HepG2 (cell line): ENCODE measurements around the gene CXXC5. TPM values are rescaled to one million over a fixed set of nuclear protein-coding genes. Genes with fewer than 3 reads are reported as not detected.

Experiments
- EP300 ChIP-seq, 3 experiments: sonication (generic) in 1 of 3; formaldehyde crosslinking in 1 of 3; IDR thresholded peaks; 2 replicates each; pipeline versions ENCODE4 v1.5.1 to v1.6.1; 2011 to 2020; ENCODE audit warnings: low read depth in 2 of 3, low read length in 2 of 3, borderline replicate concordance in 1 of 3, improper control_type of control experiment in 1 of 3, mild to moderate bottlenecking in 1 of 3, missing genetic modification reagents in 1 of 3, moderate library complexity in 1 of 3
- EZH2 ChIP-seq: conservative IDR thresholded peaks from 2 replicates; pipeline ENCODE4 v1.6.1; 2012; ENCODE audit warnings: mild to moderate bottlenecking, low read depth, low read length, moderate library complexity
- GLI4 ChIP-seq: sonication (generic); formaldehyde crosslinking; IDR thresholded peaks from 2 replicates; pipeline ENCODE4 v1.5.1; 2020; ENCODE audit warnings: missing genetic modification reagents, mild to moderate bottlenecking, moderate library complexity, borderline replicate concordance
- GMEB2 ChIP-seq: IDR thresholded peaks from 2 replicates; pipeline ENCODE4 v1.6.1; 2016; ENCODE audit warnings: missing biosample characterization, missing genetic modification reagents, low read depth
- HNF1A ChIP-seq, 2 experiments: sonication (generic) in 1 of 2; formaldehyde crosslinking in 1 of 2; IDR thresholded peaks; 2 replicates each; pipeline versions ENCODE4 v1.4.0 to v1.6.1; 2016 to 2020; ENCODE audit warnings: borderline replicate concordance in 1 of 2, low read depth in 1 of 2, mild to moderate bottlenecking in 1 of 2, missing genetic modification reagents in 1 of 2
- IRF2 ChIP-seq: IDR thresholded peaks from 2 replicates; pipeline ENCODE4 v1.6.1; 2018; ENCODE audit warnings: missing genetic modification reagents, missing compliant biosample characterization
- KMT2A ChIP-seq: sonication (generic); formaldehyde crosslinking; IDR thresholded peaks from 2 replicates; pipeline ENCODE4 v1.4.0; 2020; ENCODE audit warnings: missing genetic modification reagents
- MYC ChIP-seq: sonication (generic); formaldehyde crosslinking; IDR thresholded peaks from 2 replicates; pipeline ENCODE4 v1.9.0; 2021; ENCODE audit warnings: missing genetic modification reagents, borderline replicate concordance
- NFKB2 ChIP-seq: sonication (generic); formaldehyde crosslinking; IDR thresholded peaks from 2 replicates; pipeline ENCODE4 v1.4.0; 2020; ENCODE audit warnings: missing genetic modification reagents, borderline replicate concordance
- PATZ1 ChIP-seq: sonication (generic); formaldehyde crosslinking; IDR thresholded peaks from 2 replicates; pipeline ENCODE4 v1.4.0; 2020; ENCODE audit warnings: missing genetic modification reagents
- RXRB ChIP-seq: IDR thresholded peaks from 2 replicates; pipeline ENCODE4 v1.6.1; 2016; ENCODE audit warnings: borderline replicate concordance, missing genetic modification reagents, missing compliant biosample characterization
- SRF ChIP-seq: IDR thresholded peaks from 2 replicates; pipeline ENCODE4 v1.6.1; 2011; ENCODE audit warnings: mild to moderate bottlenecking, low read depth, low read length, moderate library complexity
- TCF7 ChIP-seq: sonication (generic); IDR thresholded peaks from 2 replicates; pipeline ENCODE4 v1.6.1; 2016; ENCODE audit warnings: antibody characterized with exemption, low read depth
- THAP9 ChIP-seq: sonication (generic); formaldehyde crosslinking; IDR thresholded peaks from 2 replicates; pipeline ENCODE4; 2020; ENCODE audit warnings: missing genetic modification reagents, mild to moderate bottlenecking, borderline replicate concordance
- WIZ ChIP-seq: sonication (generic); formaldehyde crosslinking; IDR thresholded peaks from 2 replicates; pipeline ENCODE4 v1.5.1; 2020; ENCODE audit warnings: mild to moderate bottlenecking, missing genetic modification reagents
- ZEB1 ChIP-seq: IDR thresholded peaks from 2 replicates; pipeline ENCODE4 v1.6.1; 2012; ENCODE audit warnings: mild to moderate bottlenecking, low read depth, inconsistent platforms; ENCODE audit not compliant: insufficient replicate concordance
- ZNF850 ChIP-seq: sonication (generic); formaldehyde crosslinking; conservative IDR thresholded peaks from 2 replicates; pipeline ENCODE4 v1.9.0; 2021; ENCODE audit warnings: mild to moderate bottlenecking, missing genetic modification reagents
- polyA plus RNA-seq, 8 experiments: library from polyadenylated mRNA; depleted of rRNA in 3 of 8; stranded (reverse) in 7 of 8; unstranded in 1 of 8; fragments of >200 nt; fragmentation: Illumina TruSeq in 4 of 8; extraction: Trizol in 4 of 8; gene quantifications; 2 replicates each; pipeline versions ENCODE4 v1.2.1 to v1.2.3, GENCODE V29; 2011 to 2016; ENCODE audit warnings: low read depth in 4 of 8, missing spikeins in 1 of 8, mixed read lengths in 1 of 8; ENCODE audit not compliant: insufficient read depth in 1 of 8
- total RNA-seq, 5 experiments: library from RNA; depleted of rRNA; stranded (reverse); fragments of >200 nt; fragmentation: Illumina TruSeq; extraction: Trizol; gene quantifications; 2 replicates each; pipeline ENCODE4 v1.2.3, GENCODE V29; 2016; ENCODE audit warnings: low read depth in 1 of 5

The CXXC5 gene
- total and polyA plus RNA-seq, 2 of the 13 experiments (the other 11 are each of a cell fraction or from before 2014, with no cell fraction given): 32.3 to 33.0 TPM

GRCh38 chr5:139708877-139709581 is 60.9 kb downstream of the CXXC5 start (continued):
- TF ChIP-seq PATZ1 (CRISPR knock-in tag) (peak; percentile 97), EZH2 (no peak), HNF1A (IDR thresholded peaks at IDR 0.05; ENCODE audit: low read depth) (no peak), HNF1A (CRISPR knock-in tag; IDR thresholded peaks at IDR 0.05; ENCODE audit: borderline replicate concordance) (no peak; the same call in 1 of the 2 replicates), NFKB2 (CRISPR knock-in tag) (no peak; the same call in 1 of the 2 replicates), SRF (no peak), EP300 (IDR thresholded peaks at IDR 0.05; ENCODE audit: low read depth in 2 of 2, low read length in 2 of 2) (no peak), EP300 (CRISPR knock-in tag; IDR thresholded peaks at IDR 0.05; ENCODE audit: borderline replicate concordance) (0 out of 2 replicates have a peak, but pooled peaks have one; percentile 13), WIZ (CRISPR knock-in tag) (no peak), GMEB2 (CRISPR knock-in tag) (no peak), GLI4 (CRISPR knock-in tag) (no peak), TCF7 (no peak), THAP9 (CRISPR knock-in tag) (peak; percentile 43; the same call in 1 of the 2 replicates), ZEB1 (no peak), IRF2 (no peak), ZNF850 (CRISPR knock-in tag) (no peak), KMT2A (no peak), RXRB (CRISPR knock-in tag) (peak; percentile 60), MYC (0 out of 2 replicates have a peak, but pooled peaks have one; percentile 62)
